HG03025 (cell line): ENCODE measurements around the gene COPS6.

Source experiments
- ATAC-seq: cut with Tn5 transposase; IDR thresholded peaks from one replicate; pipeline ENCODE4 v1.9.1; 2021; ENCODE audit warnings: mild to moderate bottlenecking, moderate library complexity; ENCODE audit not compliant: unreplicated experiment, low FRiP score

COPS6 gene

GRCh38 chr7:100101016-100101862 lies 12.5 kb downstream of the COPS6 start, which contains the start of the genes AP4M1 and MCM7:
Gene AP4M1, plus strand, starts transcription at chr7:100101643. Its CDS starts 72 bp downstream, at chr7:100101715.
Gene MCM7, minus strand, starts transcription at chr7:100101397. Its CDS starts 103 bp downstream, at chr7:100101294.
- peak; percentile 81 for ATAC-seq

- no peak for ATAC-seq
Observed at GRCh38 chr7:100102950-100103840, 14.4 kb downstream of the COPS6 start.

- ATAC-seq, result no peak
Observed at GRCh38 chr7:100105534-100105933, 16.8 kb downstream of the COPS6 start.

GRCh38 chr7:100106633-100107032 lies 17.9 kb downstream of the COPS6 start:
- ATAC-seq, result no peak

- ATAC-seq, result no peak
Observed at GRCh38 chr7:100107125-100107737, 18.5 kb downstream of the COPS6 start.

- no peak for ATAC-seq
Observed at GRCh38 chr7:100107890-100108289, 19.1 kb downstream of the COPS6 start.

- no peak for ATAC-seq
Observed at GRCh38 chr7:100109521-100110163, 20.9 kb downstream of the COPS6 start.

GRCh38 chr7:100111156-100111555 lies 22.4 kb downstream of the COPS6 start:
- ATAC-seq, result no peak

- ATAC-seq, result no peak
Observed at GRCh38 chr7:100111914-100112313, 23.1 kb downstream of the COPS6 start.

GRCh38 chr7:100115026-100115425 lies 26.3 kb downstream of the COPS6 start:
- no peak for ATAC-seq

GRCh38 chr7:100118388-100119071 lies 29.8 kb downstream of the COPS6 start:
- no peak for ATAC-seq

- ATAC-seq, result peak; percentile 55
Observed at GRCh38 chr7:100119072-100119969, 30.6 kb downstream of the COPS6 start, which contains the start of the genes CNPY4 and TAF6. Gene CNPY4, plus strand, starts transcription at chr7:100119634. Its CDS starts 111 bp downstream, at chr7:100119745. Gene TAF6, minus strand, starts transcription at chr7:100119358. Its CDS starts 5,149 bp downstream, at chr7:100114209.

- peak; percentile 30 for ATAC-seq
Observed at GRCh38 chr7:100119970-100120732, 31.4 kb downstream of the COPS6 start.

- ATAC-seq, result no peak
Observed at GRCh38 chr7:100120733-100121036, 31.9 kb downstream of the COPS6 start.

GRCh38 chr7:100122067-100122466 lies 33.3 kb downstream of the COPS6 start:
- ATAC-seq, result no peak

GRCh38 chr7:100122568-100122967 lies 33.8 kb downstream of the COPS6 start:
- ATAC-seq, result no peak

GRCh38 chr7:100124301-100125230 lies 35.8 kb downstream of the COPS6 start:
- no peak for ATAC-seq
